GM20000 (cell line): ENCODE measurements around the gene FTMT.
"Not testable (repeated sequence)": the region's sequence is repeated elsewhere in the genome, so short reads cannot be mapped to it uniquely, and the experiment has no call there.

Source experiments
- DNase-seq: peaks from one replicate; pipeline ENCODE4 v3.0.0; 2012; ENCODE audit warnings: low spot score
- CTCF ChIP-seq: IDR thresholded peaks from 2 replicates; pipeline ENCODE4 v1.5.1; 2012; ENCODE audit warnings: mild to moderate bottlenecking, control low read depth; ENCODE audit errors: extremely low read depth, missing control alignments

Gene FTMT

GRCh38 chr5:121851643-121852574 is at the start of gene FTMT:
FTMT (plus strand) TSS chr5:121851882; CDS start chr5:121851964, 82 bp downstream.
- no peak for TF ChIP-seq CTCF
- no peak for DNase-seq

- not testable (repeated sequence) for DNase-seq
Observed at GRCh38 chr5:121805251-121805650, 46.4 kb upstream of the FTMT start.

- DNase-seq = no peak
- no peak for TF ChIP-seq CTCF
Observed at GRCh38 chr5:121805911-121806310, 45.8 kb upstream of the FTMT start.

- TF ChIP-seq CTCF = no peak
- no peak for DNase-seq
Observed at GRCh38 chr5:121816164-121816563, 35.5 kb upstream of the FTMT start.

GRCh38 chr5:121819682-121820261 is 31.9 kb upstream of the FTMT start:
- no peak for TF ChIP-seq CTCF
- no peak for DNase-seq

GRCh38 chr5:121833617-121834016 is 18.1 kb upstream of the FTMT start:
- DNase-seq = no peak
- no peak for TF ChIP-seq CTCF

GRCh38 chr5:121834021-121834420 is 17.7 kb upstream of the FTMT start:
- no peak for TF ChIP-seq CTCF
- no peak for DNase-seq
